Umbilical cord (tissue), 2 donors: Measurements from ENCODE around the gene CDC37L1. TPM values are rescaled to one million over a fixed set of nuclear protein-coding genes. Genes with fewer than 3 reads are reported as not detected.
"Not testable (repeated sequence)": the region's sequence is repeated elsewhere in the genome, so short reads cannot be mapped to it uniquely, and the experiment has no call there.

Experiments
- DNase-seq: peaks from one replicate; pipeline ENCODE4 v3.0.0-alpha.2; 2015; ENCODE audit warnings: low spot score
- total RNA-seq: library from RNA; depleted of rRNA; stranded (reverse); fragments of >200 nt; gene quantifications from one replicate; pipeline ENCODE4 v1.2.3, GENCODE V29; 2014; ENCODE audit warnings: low replicate concordance; ENCODE audit not compliant: insufficient read depth

The CDC37L1 gene
- total RNA-seq, result 52.7 TPM

GRCh38 chr9:4679268-4680172 is at the start of gene CDC37L1:
TSS of gene CDC37L1 (plus strand) at chr9:4679569. CDS start at chr9:4679768, 199 bp downstream.
- peak; percentile 97 for DNase-seq

GRCh38 chr9:4630836-4631235 is 48.5 kb upstream of the CDC37L1 start:
- DNase-seq, result no peak

- DNase-seq, result no peak
Measured at GRCh38 chr9:4638968-4639367, 40.4 kb upstream of the CDC37L1 start.

GRCh38 chr9:4639420-4639819 is 39.9 kb upstream of the CDC37L1 start:
- DNase-seq, result no peak

GRCh38 chr9:4640027-4640426 is 39.3 kb upstream of the CDC37L1 start:
- no peak for DNase-seq

GRCh38 chr9:4642351-4642750 is 37.0 kb upstream of the CDC37L1 start:
- no peak for DNase-seq

GRCh38 chr9:4654084-4654483 is 25.3 kb upstream of the CDC37L1 start:
- DNase-seq, result no peak

GRCh38 chr9:4654538-4654937 is 24.8 kb upstream of the CDC37L1 start:
- no peak for DNase-seq

GRCh38 chr9:4656196-4656595 is 23.2 kb upstream of the CDC37L1 start:
- DNase-seq, result not testable (repeated sequence)

- no peak for DNase-seq
Measured at GRCh38 chr9:4656621-4657020, 22.7 kb upstream of the CDC37L1 start.

- DNase-seq, result no peak
Measured at GRCh38 chr9:4657426-4658159, 21.8 kb upstream of the CDC37L1 start.

GRCh38 chr9:4660665-4661064 is 18.7 kb upstream of the CDC37L1 start:
- DNase-seq, result not testable (repeated sequence)

GRCh38 chr9:4661165-4661564 is 18.2 kb upstream of the CDC37L1 start:
- no peak for DNase-seq

- DNase-seq, result no peak
Measured at GRCh38 chr9:4661611-4662010, 17.8 kb upstream of the CDC37L1 start.

- DNase-seq, result peak; percentile 89
Measured at GRCh38 chr9:4662108-4662988, 17.0 kb upstream of the CDC37L1 start, which contains the start of gene PLPP6. TSS of gene PLPP6 (plus strand) at chr9:4662294. CDS start at chr9:4662376, 82 bp downstream.

GRCh38 chr9:4662989-4663792 is 16.2 kb upstream of the CDC37L1 start:
- no peak for DNase-seq

GRCh38 chr9:4663956-4664355 is 15.4 kb upstream of the CDC37L1 start:
- DNase-seq, result no peak

GRCh38 chr9:4665357-4665756 is 14.0 kb upstream of the CDC37L1 start:
- DNase-seq, result no peak

GRCh38 chr9:4666042-4666699 is 13.2 kb upstream of the CDC37L1 start, which contains the start of gene SPATA6L:
TSS of gene SPATA6L (minus strand) at chr9:4666480. CDS start at chr9:4666250, 230 bp downstream.
- peak; percentile 84 for DNase-seq

GRCh38 chr9:4667681-4668080 is 11.7 kb upstream of the CDC37L1 start:
- no peak for DNase-seq
